CD14-positive monocyte (primary cell): ENCODE measurements around the gene SLC6A6. TPM values are rescaled to one million over a fixed set of nuclear protein-coding genes. Genes with fewer than 3 reads are reported as not detected.

ENCODE experiments used
- DNase-seq, 3 donors: peaks; one replicate each; pipeline ENCODE4 v3.0.0-alpha.2; 2011 to 2022
- H2AFZ ChIP-seq: 2 replicates; pipeline ENCODE4 v1.6.0; 2012; ENCODE audit warnings: mild to moderate bottlenecking, low read depth, low read length, inconsistent platforms; ENCODE audit not compliant: insufficient read depth, poor library complexity, severe bottlenecking
- H3K27ac ChIP-seq, 2 donors: 1 replicate in 1 of 2; 2 replicates in 1 of 2; pipeline ENCODE4 v1.5.1; 2012 to 2013; ENCODE audit warnings: low read length in 2 of 2, control low read depth in 1 of 2, inconsistent platforms in 1 of 2, low read depth in 1 of 2, mild to moderate bottlenecking in 1 of 2
- H3K27me3 ChIP-seq, 2 donors: one replicate each; pipeline versions ENCODE4 v1.6.0 to v1.6.1; 2011 to 2013; ENCODE audit warnings: low read length in 2 of 2; ENCODE audit not compliant: control insufficient read depth in 2 of 2, insufficient read depth in 2 of 2
- H3K36me3 ChIP-seq, 2 donors: replicated peaks in 1 of 2; 1 replicate in 1 of 2; 2 replicates in 1 of 2; pipeline versions ENCODE4 v1.5.1 to v1.6.1; 2012 to 2013; ENCODE audit warnings: low read length in 2 of 2, control low read depth in 1 of 2, inconsistent platforms in 1 of 2, mild to moderate bottlenecking in 1 of 2; ENCODE audit not compliant: insufficient read depth in 2 of 2, control insufficient read depth in 1 of 2
- H3K4me1 ChIP-seq, 2 donors: 1 replicate in 1 of 2; 2 replicates in 1 of 2; pipeline versions ENCODE4 v1.5.1 to v1.6.1; 2012 to 2013; ENCODE audit warnings: low read length in 2 of 2, control low read depth in 1 of 2, inconsistent platforms in 1 of 2, mild to moderate bottlenecking in 1 of 2, moderate library complexity in 1 of 2; ENCODE audit not compliant: insufficient read depth in 2 of 2, control insufficient read depth in 1 of 2
- H3K4me2 ChIP-seq: replicated peaks from 2 replicates; pipeline ENCODE3; 2012; ENCODE audit warnings: low read length, moderate library complexity, mild to moderate bottlenecking; ENCODE audit not compliant: poor library complexity, severe bottlenecking; ENCODE audit errors: extremely low read depth
- H3K4me3 ChIP-seq, 3 experiments: fragments of 200-600 bp in 1 of 3; sonication (generic) in 1 of 3; replicated peaks in 1 of 3; 1 replicate in 2 of 3; 2 replicates in 1 of 3; pipeline ENCODE4 v1.5.1; 2011 to 2013; ENCODE audit warnings: low read length in 3 of 3, mild to moderate bottlenecking in 3 of 3, control low read depth in 2 of 3, low read depth in 2 of 3, inconsistent platforms in 1 of 3, moderate library complexity in 1 of 3
- H3K79me2 ChIP-seq: 2 replicates; pipeline ENCODE4 v1.6.0; 2012; ENCODE audit warnings: mild to moderate bottlenecking, control low read depth, inconsistent platforms, low read length, moderate library complexity; ENCODE audit not compliant: insufficient read depth
- H3K9ac ChIP-seq: 2 replicates; pipeline ENCODE4 v1.6.0; 2017; ENCODE audit warnings: low read length, mild to moderate bottlenecking; ENCODE audit not compliant: insufficient read depth, poor library complexity, severe bottlenecking
- H3K9me3 ChIP-seq, 2 donors: replicated peaks in 1 of 2; 1 replicate in 1 of 2; 2 replicates in 1 of 2; pipeline versions ENCODE4 v1.5.1 to v1.6.1; 2012 to 2013; ENCODE audit warnings: low read length in 2 of 2, control low read depth in 1 of 2; ENCODE audit not compliant: control insufficient read depth in 1 of 2, insufficient read depth in 1 of 2
- H4K20me1 ChIP-seq: 2 replicates; pipeline ENCODE4 v1.6.0; 2012; ENCODE audit warnings: mild to moderate bottlenecking, low read length, control low read depth, moderate library complexity; ENCODE audit not compliant: insufficient read depth
- H3K27ac Mint-ChIP-seq, 7 donors: one replicate each; pipeline ENCODE4 v1.8.0; 2020; ENCODE audit warnings: mild to moderate bottlenecking in 7 of 7, mixed read lengths in 7 of 7, moderate library complexity in 6 of 7, inconsistent platforms in 2 of 7
- H3K27me3 Mint-ChIP-seq, 3 donors: one replicate each; pipeline ENCODE4 v1.8.0; 2021 to 2022; ENCODE audit warnings: low read depth in 3 of 3, mild to moderate bottlenecking in 3 of 3, mixed read lengths in 3 of 3, moderate library complexity in 3 of 3, inconsistent platforms in 1 of 3
- H3K36me3 Mint-ChIP-seq, 2 donors: one replicate each; pipeline ENCODE4 v1.8.0; 2020; ENCODE audit warnings: mixed read lengths in 2 of 2, inconsistent platforms in 1 of 2, mild to moderate bottlenecking in 1 of 2
- H3K4me1 Mint-ChIP-seq: one replicate; pipeline ENCODE4 v1.8.0; 2020; ENCODE audit warnings: mild to moderate bottlenecking, mixed read lengths
- H3K4me3 Mint-ChIP-seq, 2 donors: one replicate each; pipeline ENCODE4 v1.8.0; 2020; ENCODE audit warnings: mild to moderate bottlenecking in 2 of 2, mixed read lengths in 2 of 2, moderate library complexity in 1 of 2
- H3K9me3 Mint-ChIP-seq, 7 donors: one replicate each; pipeline ENCODE4 v1.8.0; 2020 to 2022; ENCODE audit warnings: mixed read lengths in 7 of 7, mild to moderate bottlenecking in 6 of 7, moderate library complexity in 6 of 7, inconsistent platforms in 2 of 7
- CTCF ChIP-seq: fragments of 200-600 bp; IDR thresholded peaks from one replicate; pipeline ENCODE4 v1.8.0; 2022; ENCODE audit warnings: antibody characterized with exemption, mild to moderate bottlenecking
- WGBS: methylation state at CpG from one replicate; pipeline ENCODE4 v1.1.5; 2013; ENCODE audit warnings: missing lambda C conversion rate; ENCODE audit not compliant: insufficient coverage; 5-methylcytosine and 5-hydroxymethylcytosine counted together
- intact Hi-C, 2 donors: fragments of 100-400 bp; cut with micrococcal nuclease; formaldehyde crosslinking; loops; one replicate each; pipeline versions ENCODE4 v1.15.0 to v1.15.1; 2023
- polyA plus RNA-seq, 3 donors: library from polyadenylated mRNA; depleted of rRNA in 1 of 3; unstranded in 2 of 3; stranded (reverse) in 1 of 3; fragments of 300-500 nt in 2 of 3; fragments of >200 nt in 1 of 3; fragmentation: Illumina TruSeq in 2 of 3; gene quantifications; 1 replicate in 2 of 3; 2 replicates in 1 of 3; pipeline ENCODE4 v1.2.3, GENCODE V29; 2012 to 2021

The SLC6A6 gene
- polyA plus RNA-seq, 3 donors: 18.4 to 136 (median 24.5) TPM

GRCh38 chr3:14458434-14459275 lies 56.2 kb downstream of the SLC6A6 start:
- Mint-ChIP-seq H3K36me3 (peaks cover 95 to 99% of the 10 kb centered on the region in 2 donors), H3K4me3 (no peak overlapping the region)
- 96% methylated on average over 4 of the region's 11 CpGs for WGBS

GRCh38 chr3:14459384-14459783 lies 57.0 kb downstream of the SLC6A6 start:
- Histone ChIP-seq H3K4me2 (no peak overlapping the region), H3K27me3 (no peaks in the 10 kb centered on the region), H3K36me3 (peaks cover 99 to 100% of the 10 kb centered on the region in 2 donors), H4K20me1 (peaks cover 98% of the 10 kb centered on the region), H3K4me3 (no peak overlapping the region), H2AFZ (no peak overlapping the region), H3K27ac (no peak overlapping the region), H3K9me3 (no peaks in the 10 kb centered on the region), H3K9ac (no peak overlapping the region), H3K79me2 (no peaks in the 10 kb centered on the region), H3K4me1 (no peaks in the 10 kb centered on the region)
- Mint-ChIP-seq H3K4me3 (no peak overlapping the region), H3K27me3 (peaks cover 0 to 2% (median 2%) of the 10 kb centered on the region in 3 donors), H3K27ac (peak overlapping the region in 1 of 7 donors; percentile 6), H3K36me3 (peaks cover 93 to 99% of the 10 kb centered on the region in 2 donors), H3K4me1 (peaks cover 3% of the 10 kb centered on the region), H3K9me3 (no peaks in the 10 kb centered on the region)
- no peak for DNase-seq
- no peak for TF ChIP-seq CTCF
- WGBS: no CpG with 5 or more reads among the region's 5 CpGs
- intact Hi-C loops: no loop called here

More at GRCh38 chr3:14458434-14459275, 56.2 kb downstream of the SLC6A6 start:
- Mint-ChIP-seq H3K4me1 (peaks cover 8% of the 10 kb centered on the region), H3K27ac (peak overlapping the region in 1 of 7 donors; percentile 81), H3K27me3 (peaks cover 0 to 2% (median 2%) of the 10 kb centered on the region in 3 donors), H3K9me3 (no peaks in the 10 kb centered on the region)
- Histone ChIP-seq H3K79me2 (no peaks in the 10 kb centered on the region), H3K27ac (peak overlapping the region in 1 of 2 donors; percentile 50), H3K36me3 (peaks cover 99 to 100% of the 10 kb centered on the region in 2 donors), H3K9me3 (no peaks in the 10 kb centered on the region), H3K9ac (no peak overlapping the region), H3K4me2 (no peak overlapping the region), H3K4me1 (no peaks in the 10 kb centered on the region), H3K4me3 (no peak overlapping the region), H2AFZ (no peak overlapping the region), H4K20me1 (peaks cover 98% of the 10 kb centered on the region), H3K27me3 (no peaks in the 10 kb centered on the region)
- no peak for DNase-seq
- intact Hi-C loops: no loop called here
- TF ChIP-seq CTCF: no peak
